Neural crest cell (in vitro differentiated cells): Measurements from ENCODE around the gene CPA4. TPM values are rescaled to one million over a fixed set of nuclear protein-coding genes. Genes with fewer than 3 reads are reported as not detected.

Experiments used
- DNase-seq: peaks from one replicate; pipeline ENCODE4 v3.0.0; 2021; ENCODE audit warnings: low read depth, mixed read lengths, low spot score
- H3K27ac Mint-ChIP-seq: one replicate; pipeline ENCODE4 v1.8.0; 2021; ENCODE audit warnings: mild to moderate bottlenecking, mixed read lengths; ENCODE audit not compliant: unreplicated experiment
- H3K27me3 Mint-ChIP-seq: 2 replicates; pipeline ENCODE4 v1.8.0; 2021; ENCODE audit warnings: low read depth, mild to moderate bottlenecking, mixed read lengths
- H3K36me3 Mint-ChIP-seq: 2 replicates; pipeline ENCODE4 v1.8.0; 2021; ENCODE audit warnings: low read depth, mild to moderate bottlenecking, mixed read lengths
- H3K4me1 Mint-ChIP-seq: 2 replicates; pipeline ENCODE4 v1.8.0; 2021; ENCODE audit warnings: mixed read lengths
- H3K4me3 Mint-ChIP-seq: one replicate; pipeline ENCODE4 v1.8.0; 2021; ENCODE audit warnings: mild to moderate bottlenecking, mixed read lengths
- H3K9me3 Mint-ChIP-seq: 2 replicates; pipeline ENCODE4 v1.8.0; 2021; ENCODE audit warnings: mixed read lengths
- CTCF ChIP-seq: fragments of 200-600 bp; sonication (generic); conservative IDR thresholded peaks from 2 replicates; pipeline ENCODE4 v1.5.0; 2021; ENCODE audit warnings: antibody characterized with exemption, mild to moderate bottlenecking
- total RNA-seq: library from RNA; stranded (reverse); gene quantifications from 2 replicates; pipeline ENCODE4 v1.2.1, GENCODE V29; 2021

CPA4 gene
- total RNA-seq, 1 donor from 2014 or later, result 0.72 TPM

GRCh38 chr7:130359276-130359857, 66.4 kb downstream of the CPA4 start:
- no peak overlapping the region for H3K27ac Mint-ChIP-seq
- H3K4me1 Mint-ChIP-seq, result peaks cover 21% of the 10 kb centered on the region
- H3K4me3 Mint-ChIP-seq, result no peak overlapping the region
- no peak for TF ChIP-seq CTCF
- H3K9me3 Mint-ChIP-seq, result peaks cover 8% of the 10 kb centered on the region
- H3K27me3 Mint-ChIP-seq, result no peaks in the 10 kb centered on the region
- H3K36me3 Mint-ChIP-seq, result peaks cover 4% of the 10 kb centered on the region
- DNase-seq, result no peak

- no peaks in the 10 kb centered on the region for H3K27me3 Mint-ChIP-seq
- H3K36me3 Mint-ChIP-seq, result peaks cover 4% of the 10 kb centered on the region
- DNase-seq, result no peak
- no peak overlapping the region for H3K27ac Mint-ChIP-seq
- no peak overlapping the region for H3K4me3 Mint-ChIP-seq
- peaks cover 22% of the 10 kb centered on the region for H3K4me1 Mint-ChIP-seq
- peaks cover 8% of the 10 kb centered on the region for H3K9me3 Mint-ChIP-seq
- TF ChIP-seq CTCF, result no peak
Measured at GRCh38 chr7:130360518-130360917, 67.6 kb downstream of the CPA4 start.

GRCh38 chr7:130361681-130362080, 68.7 kb downstream of the CPA4 start:
- Mint-ChIP-seq H3K27me3 (no peaks in the 10 kb centered on the region), H3K4me1 (peaks cover 22% of the 10 kb centered on the region), H3K9me3 (peaks cover 8% of the 10 kb centered on the region), H3K36me3 (peaks cover 4% of the 10 kb centered on the region), H3K27ac (no peak overlapping the region), H3K4me3 (no peak overlapping the region)
- TF ChIP-seq CTCF, result no peak
- DNase-seq, result no peak

- Mint-ChIP-seq H3K27ac (no peak overlapping the region), H3K36me3 (peaks cover 4% of the 10 kb centered on the region), H3K9me3 (peaks cover 8% of the 10 kb centered on the region), H3K27me3 (no peaks in the 10 kb centered on the region), H3K4me1 (peaks cover 26% of the 10 kb centered on the region), H3K4me3 (no peak overlapping the region)
- no peak for TF ChIP-seq CTCF
- no peak for DNase-seq
Measured at GRCh38 chr7:130362251-130362816, 69.4 kb downstream of the CPA4 start.

- no peaks in the 10 kb centered on the region for H3K27me3 Mint-ChIP-seq
- peaks cover 4% of the 10 kb centered on the region for H3K36me3 Mint-ChIP-seq
- no peak for TF ChIP-seq CTCF
- no peak overlapping the region for H3K27ac Mint-ChIP-seq
- peaks cover 27% of the 10 kb centered on the region for H3K4me1 Mint-ChIP-seq
- H3K4me3 Mint-ChIP-seq, result no peak overlapping the region
- DNase-seq, result no peak
- H3K9me3 Mint-ChIP-seq, result peaks cover 8% of the 10 kb centered on the region
Measured at GRCh38 chr7:130363026-130363847, 70.3 kb downstream of the CPA4 start.
